OCI-LY7 (cell line): ENCODE results near the gene ITGB3.

Experiments
- EZH2phosphoT487 ChIP-seq: fragments of 200-600 bp; sonication (generic); IDR thresholded peaks from 2 replicates; pipeline ENCODE4 v1.6.1; 2018; ENCODE audit warnings: low read depth, borderline replicate concordance, mild to moderate bottlenecking, mixed run types, antibody characterized with exemption, low read length, moderate library complexity, mixed read lengths
- TF ChIP-seq, protein P1 (sequence below): fragments of 200-600 bp; sonication (generic); conservative IDR thresholded peaks from 2 replicates; pipeline ENCODE4 v1.5.1; 2014; ENCODE audit warnings: mild to moderate bottlenecking, antibody characterized with exemption, low read length, moderate library complexity, mixed read lengths

DNA sequence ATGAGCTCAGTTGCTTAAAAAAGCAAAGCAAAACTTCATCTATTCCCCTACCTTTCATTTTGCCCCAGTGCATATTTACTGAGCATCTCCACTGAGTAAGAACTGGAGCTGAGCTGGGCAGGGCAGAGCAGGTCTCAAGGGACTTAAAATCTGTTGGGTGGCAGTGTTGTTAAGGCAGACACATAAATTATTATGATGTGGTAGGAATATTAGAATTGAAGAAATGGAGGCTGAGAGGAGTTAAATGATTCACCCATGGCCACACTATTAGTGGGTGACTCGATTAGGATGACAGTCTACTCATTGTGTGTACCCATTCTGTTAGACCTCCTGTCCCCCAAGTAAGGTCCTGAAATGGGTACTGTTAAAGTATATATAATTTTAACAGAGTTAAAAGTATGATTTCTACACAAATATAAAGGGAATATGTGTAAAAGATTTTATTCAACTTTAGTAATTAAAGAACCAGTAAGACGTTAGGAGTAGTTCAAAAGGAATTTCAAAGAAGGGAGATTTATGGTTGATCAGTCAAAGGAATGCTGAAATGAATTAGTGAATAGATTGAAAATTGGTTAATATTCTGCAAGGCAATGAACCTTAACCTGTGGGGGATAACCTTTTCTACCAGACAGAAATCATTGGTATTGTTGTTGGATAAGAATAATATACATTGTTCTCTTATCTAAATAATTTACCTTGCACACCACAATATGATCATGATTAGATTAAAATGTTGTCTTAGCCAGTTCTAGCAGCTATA is 17.5 kb downstream of the ITGB3 start:
- TF ChIP-seq, protein P1, sequence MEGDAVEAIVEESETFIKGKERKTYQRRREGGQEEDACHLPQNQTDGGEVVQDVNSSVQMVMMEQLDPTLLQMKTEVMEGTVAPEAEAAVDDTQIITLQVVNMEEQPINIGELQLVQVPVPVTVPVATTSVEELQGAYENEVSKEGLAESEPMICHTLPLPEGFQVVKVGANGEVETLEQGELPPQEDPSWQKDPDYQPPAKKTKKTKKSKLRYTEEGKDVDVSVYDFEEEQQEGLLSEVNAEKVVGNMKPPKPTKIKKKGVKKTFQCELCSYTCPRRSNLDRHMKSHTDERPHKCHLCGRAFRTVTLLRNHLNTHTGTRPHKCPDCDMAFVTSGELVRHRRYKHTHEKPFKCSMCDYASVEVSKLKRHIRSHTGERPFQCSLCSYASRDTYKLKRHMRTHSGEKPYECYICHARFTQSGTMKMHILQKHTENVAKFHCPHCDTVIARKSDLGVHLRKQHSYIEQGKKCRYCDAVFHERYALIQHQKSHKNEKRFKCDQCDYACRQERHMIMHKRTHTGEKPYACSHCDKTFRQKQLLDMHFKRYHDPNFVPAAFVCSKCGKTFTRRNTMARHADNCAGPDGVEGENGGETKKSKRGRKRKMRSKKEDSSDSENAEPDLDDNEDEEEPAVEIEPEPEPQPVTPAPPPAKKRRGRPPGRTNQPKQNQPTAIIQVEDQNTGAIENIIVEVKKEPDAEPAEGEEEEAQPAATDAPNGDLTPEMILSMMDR, result no peak
- no peak for TF ChIP-seq EZH2phosphoT487
